ENCODE data around the gene ZNF32. TPM values are rescaled to one million over a fixed set of nuclear protein-coding genes. Genes with fewer than 3 reads are reported as not detected.
"Not testable (repeated sequence)": the region's sequence is repeated elsewhere in the genome, so short reads cannot be mapped to it uniquely, and the experiment has no call there.

ZNF32 gene
- total RNA-seq, 2 donors from 2014 or later: 41.3 to 41.6 TPM

DNA sequence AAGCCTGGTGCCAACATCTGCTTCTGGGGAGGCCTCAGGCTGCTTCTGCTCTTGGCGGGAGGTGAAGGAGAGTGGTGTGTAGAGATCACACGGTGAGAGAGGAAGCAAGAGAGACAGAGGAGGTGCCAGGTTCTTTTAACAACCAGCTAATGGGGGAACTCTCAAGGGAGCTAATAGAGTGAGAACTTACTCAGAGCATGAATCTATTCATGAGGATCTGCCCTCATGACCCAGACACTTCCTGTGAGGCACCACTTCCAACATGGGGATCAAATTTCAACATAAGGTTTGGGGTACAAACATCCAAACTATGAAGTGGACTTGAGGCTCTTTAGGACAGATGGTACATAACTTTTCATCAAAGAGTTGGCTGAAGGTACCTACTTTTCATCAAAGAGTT lies 5.1 kb upstream of the ZNF32 start:
- DNase-seq: no peak
- ATAC-seq: no peak
- intact Hi-C loops (cut with DNase I): no loop called here

- DNase-seq (no peak), ATAC-seq (peak; percentile 9 to 21)
- intact Hi-C loops (cut with DNase I): no loop called here
These were observed 473 bp upstream of the ZNF32 start for GRCh38 chr10:43649185-43649523.

DNA sequence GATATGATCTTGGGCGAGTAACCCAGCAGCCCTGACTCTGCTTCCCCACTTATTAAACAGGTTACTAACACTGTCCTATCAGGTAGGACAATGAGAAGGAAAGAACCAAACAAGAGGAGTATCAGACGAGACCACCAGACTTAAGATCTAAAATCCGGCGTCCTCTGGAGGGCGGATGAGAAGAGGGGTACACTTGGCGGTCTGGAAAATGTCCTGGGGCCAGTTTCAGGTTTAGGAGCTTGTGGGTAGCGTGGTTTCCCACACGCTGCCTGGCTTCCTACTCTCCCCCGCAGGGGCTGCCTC lies 635 bp downstream of the ZNF32 start:
- DNase-seq (no peak), ATAC-seq (no peak)
- intact Hi-C loops (cut with DNase I): no loop called here

- DNase-seq: no peak
- intact Hi-C loops (cut with DNase I): no loop called here
- no peak for ATAC-seq
These were observed 1.1 kb downstream of the ZNF32 start for GRCh38 chr10:43647576-43647975.

- intact Hi-C loops (cut with DNase I): no loop called here
- ATAC-seq (no peak), DNase-seq (no peak)
These were observed 2.8 kb downstream of the ZNF32 start for GRCh38 chr10:43645866-43646265.

GRCh38 chr10:43644252-43644651 lies 4.4 kb downstream of the ZNF32 start:
- ATAC-seq (no peak), DNase-seq (no peak)
- intact Hi-C loops (cut with DNase I): no loop called here

- intact Hi-C loops (cut with DNase I): no loop called here
- DNase-seq (no peak), ATAC-seq (no peak)
These were observed 8.1 kb downstream of the ZNF32 start for GRCh38 chr10:43640603-43641002.

DNA sequence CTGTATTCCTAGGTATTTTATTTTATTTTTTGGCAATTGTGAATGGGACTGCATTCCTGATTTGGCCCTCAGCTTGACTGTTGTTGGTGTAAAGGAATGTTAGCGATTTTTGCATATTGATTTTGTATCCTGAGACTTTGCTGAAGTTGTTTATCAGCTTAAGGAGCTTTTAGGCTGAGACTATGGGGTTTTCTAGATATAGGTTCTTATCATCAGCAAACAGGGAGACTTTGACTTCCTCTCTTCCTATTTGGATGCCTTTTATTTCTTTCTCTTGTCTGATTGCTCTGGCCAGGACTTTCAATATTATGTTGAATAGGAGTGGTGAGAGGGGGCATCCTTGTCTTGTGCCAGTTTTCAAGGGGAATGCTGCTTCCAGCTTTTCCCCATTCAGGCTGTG lies 12.9 kb downstream of the ZNF32 start:
- intact Hi-C loops (cut with DNase I); DNase-seq; ATAC-seq: not testable (repeated sequence)

- ATAC-seq (no peak), DNase-seq (no peak)
- intact Hi-C loops (cut with DNase I): no loop called here
These were observed 19.7 kb downstream of the ZNF32 start for GRCh38 chr10:43628956-43629355.

GRCh38 chr10:43627942-43628341 lies 20.7 kb downstream of the ZNF32 start:
- ATAC-seq: no peak
- intact Hi-C loops (cut with DNase I): no loop called here
- no peak for DNase-seq

- DNase-seq: no peak
- intact Hi-C loops (cut with DNase I): no loop called here
- ATAC-seq: peak in 1 of 2 donors; percentile 48
These were observed 25.3 kb downstream of the ZNF32 start for GRCh38 chr10:43623351-43623750.

DNA sequence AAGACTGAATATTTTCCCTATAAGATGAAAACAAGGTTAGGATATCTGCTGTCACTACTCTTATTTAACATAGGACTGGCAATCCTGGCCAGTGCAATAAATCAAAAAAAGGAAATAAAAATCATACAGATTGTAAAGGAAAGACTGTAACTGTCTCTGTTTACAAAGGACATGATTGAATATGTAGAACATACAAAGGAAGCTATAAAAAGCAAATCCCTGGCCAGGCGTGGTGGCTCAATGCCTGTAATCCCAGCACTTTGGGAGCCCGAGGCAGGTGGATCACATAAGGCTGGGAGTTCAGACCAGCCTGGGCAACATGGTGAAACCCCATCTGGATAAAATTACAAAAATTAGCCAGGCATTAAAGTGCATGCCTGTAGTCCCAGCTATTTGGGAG lies 26.6 kb downstream of the ZNF32 start:
- no peak for ATAC-seq
- DNase-seq: no peak
- intact Hi-C loops (cut with DNase I): no loop called here

DNA sequence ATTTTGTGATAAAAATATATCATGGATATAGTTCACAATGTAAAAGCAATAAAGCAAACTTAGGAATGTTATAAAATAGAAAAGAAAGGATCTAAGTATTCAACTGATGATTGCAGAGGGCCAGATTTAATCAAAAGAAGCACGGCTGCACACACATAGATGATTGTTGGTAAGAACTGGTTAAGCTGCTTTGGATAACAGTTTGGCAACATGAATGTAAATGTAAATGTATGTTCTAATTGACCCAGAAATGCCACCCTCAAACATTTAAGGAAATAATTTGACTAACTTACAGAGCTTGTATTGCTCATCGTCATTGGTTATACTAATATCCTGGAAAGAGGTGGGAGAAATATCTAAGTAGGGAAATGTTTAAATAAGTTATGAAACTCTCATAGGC lies 29.3 kb downstream of the ZNF32 start:
- intact Hi-C loops (cut with DNase I): no loop called here
- ATAC-seq: no peak
- no peak for DNase-seq

- ATAC-seq: no peak
These were observed 31.8 kb downstream of the ZNF32 start for GRCh38 chr10:43616697-43617370.

DNA sequence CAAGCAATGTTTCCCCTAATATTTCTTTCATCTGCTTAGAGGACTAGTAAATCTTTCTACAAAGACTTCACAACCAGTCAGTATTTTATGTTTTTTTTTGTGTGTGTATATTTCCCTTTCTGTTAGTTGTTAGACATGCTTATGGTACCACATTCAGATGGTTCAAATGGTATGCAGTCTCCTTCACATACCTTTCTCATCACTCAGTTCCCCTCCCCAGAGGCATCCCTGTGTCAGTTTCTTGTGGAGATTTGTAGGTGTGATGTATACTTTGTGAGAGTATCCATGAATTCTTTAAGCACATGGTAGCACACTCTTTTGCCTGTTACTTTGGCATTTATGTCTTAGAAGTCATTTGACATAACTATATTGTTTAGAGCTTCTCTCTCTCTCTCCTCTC lies 38.0 kb downstream of the ZNF32 start:
- ATAC-seq (no peak), DNase-seq (no peak)
- intact Hi-C loops (cut with DNase I): no loop called here

More at GRCh38 chr10:43616697-43617370, 31.8 kb downstream of the ZNF32 start:
- intact Hi-C loops (cut with DNase I): no loop called here
- no peak for DNase-seq

GRCh38 chr10:43607199-43607573 lies 41.5 kb downstream of the ZNF32 start:
- intact Hi-C loops (cut with DNase I): no loop called here
- DNase-seq (no peak), ATAC-seq (no peak)

DNA sequence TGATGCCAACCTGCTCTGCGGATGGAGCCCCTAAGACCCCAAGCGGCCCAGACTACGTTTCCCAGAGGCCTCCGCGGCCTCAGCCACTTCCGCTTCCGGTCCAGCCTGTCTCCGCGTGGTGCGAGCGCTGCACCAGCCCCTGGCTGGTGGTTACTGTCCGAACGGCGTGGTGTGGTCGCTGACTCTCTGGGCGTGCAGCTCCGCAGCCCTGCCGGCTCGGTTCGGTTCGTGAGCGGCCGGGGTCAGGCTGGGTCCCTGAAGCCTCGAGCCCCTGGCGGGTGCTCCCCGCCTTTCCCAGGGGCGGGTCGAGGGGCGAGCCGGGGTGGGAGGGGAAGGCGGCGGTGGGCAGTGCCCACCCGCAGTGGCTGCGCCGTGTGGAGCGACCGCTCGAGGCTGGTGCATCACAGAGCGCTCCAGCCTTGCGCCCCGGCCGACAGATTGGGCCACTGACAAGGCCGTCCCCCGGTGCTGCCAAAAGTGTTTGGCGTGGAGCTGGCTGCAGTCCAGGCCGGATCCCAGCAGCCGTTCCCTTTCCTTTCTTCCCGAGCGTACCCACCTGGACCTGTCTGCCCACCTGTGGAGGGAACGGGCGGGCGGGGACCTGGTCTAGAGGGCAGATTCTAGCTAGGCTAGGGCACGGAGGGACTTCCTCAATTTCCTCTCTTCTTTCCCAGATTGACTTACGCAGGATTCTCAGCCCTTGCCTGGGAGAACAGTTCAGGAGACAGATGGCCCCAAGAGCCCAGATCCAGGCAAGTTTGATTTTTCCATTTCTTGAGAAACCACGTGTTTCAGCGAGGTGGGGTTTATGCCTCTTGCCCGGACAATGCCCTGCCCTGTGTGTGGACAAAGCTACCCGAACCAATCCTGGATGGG lies 42.1 kb downstream of the ZNF32 start, which contains the start of gene ZNF485:
Gene ZNF485 (plus strand): TSS at position 116 of the 876 bp plus-strand sequence. CDS start 613 bp downstream, at position 729.
- DNase-seq: peak; percentile 83
- intact Hi-C loops (cut with DNase I): no loop called here
- ATAC-seq: peak; percentile 98 to 99

GRCh38 chr10:43605850-43606322 lies 42.8 kb downstream of the ZNF32 start:
- peak; percentile 19 to 40 for ATAC-seq
- no peak for DNase-seq
- intact Hi-C loops (cut with DNase I): no loop called here

DNA sequence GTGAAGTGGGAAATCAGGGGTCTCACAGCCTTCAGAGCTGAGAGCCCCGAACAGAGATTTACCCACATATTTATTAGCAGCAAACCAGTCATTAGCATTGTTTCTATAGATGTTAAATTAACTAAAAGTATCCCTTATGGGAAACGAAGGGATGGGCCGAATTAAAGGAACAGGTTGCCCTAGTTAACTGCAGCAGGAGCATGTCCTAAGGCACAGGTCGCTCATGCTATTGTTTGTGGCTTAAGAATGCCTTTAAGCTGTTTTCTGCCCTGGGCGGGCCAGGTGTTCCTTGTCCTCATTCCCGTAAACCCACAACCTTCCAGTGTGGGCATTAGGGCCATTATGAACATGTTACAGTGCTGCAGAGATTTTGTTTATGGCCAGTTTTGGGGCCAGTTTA lies 47.1 kb downstream of the ZNF32 start:
- intact Hi-C loops (cut with DNase I); ATAC-seq; DNase-seq: not testable (repeated sequence)

DNA sequence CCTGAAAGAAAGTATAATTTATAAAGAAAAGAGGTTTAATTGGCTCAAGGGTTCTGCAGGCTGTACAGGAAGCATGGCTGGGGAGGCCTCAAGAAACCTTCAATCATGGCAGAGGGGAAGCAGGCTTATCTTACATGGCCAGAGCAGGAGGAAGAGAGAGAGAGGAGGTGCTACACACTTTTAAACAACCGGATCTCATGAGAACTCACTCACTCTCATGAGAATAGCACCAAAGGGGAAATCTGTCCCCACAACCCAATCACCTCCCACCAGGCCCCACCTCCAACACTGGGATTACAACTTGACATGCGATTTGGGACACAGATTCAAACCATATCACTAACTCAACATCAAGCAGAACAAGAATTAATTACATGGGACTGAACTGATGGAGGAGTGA lies 49.3 kb downstream of the ZNF32 start:
- intact Hi-C loops (cut with DNase I): no loop called here
- ATAC-seq (no peak), DNase-seq (no peak)

DNA sequence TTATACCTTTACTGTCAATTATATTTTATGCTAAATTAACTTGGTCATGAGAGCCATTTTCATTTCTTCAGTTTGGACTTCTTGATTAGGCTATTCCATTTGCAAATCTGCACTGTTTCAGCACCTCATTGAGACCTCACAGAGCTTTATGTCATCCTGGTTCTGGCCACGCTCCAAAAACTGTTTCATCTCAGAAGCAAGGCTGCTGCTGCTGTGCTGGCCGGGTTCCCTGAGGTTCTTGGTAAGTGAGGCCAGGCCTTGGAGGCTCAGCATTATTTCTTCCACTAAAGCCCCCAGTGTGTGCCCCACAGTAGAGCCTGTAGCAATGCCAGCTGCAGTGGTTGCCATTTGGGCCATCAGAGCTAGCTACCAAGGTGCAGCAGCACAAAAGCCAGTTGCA lies 50.2 kb downstream of the ZNF32 start:
- intact Hi-C loops (cut with DNase I): no loop called here
- ATAC-seq (no peak), DNase-seq (no peak)
